GM19035 (cell line): ENCODE measurements around the gene NATD1.
"Not testable (repeated sequence)": the region's sequence is repeated elsewhere in the genome, so short reads cannot be mapped to it uniquely, and the experiment has no call there.

Experiments used
- ATAC-seq: cut with Tn5 transposase; IDR thresholded peaks from one replicate; pipeline ENCODE4 v1.9.1; 2021; ENCODE audit not compliant: unreplicated experiment

NATD1 gene

GRCh38 chr17:21194226-21194625 lies 59.0 kb downstream of the NATD1 start:
- no peak for ATAC-seq

- no peak for ATAC-seq
Measured at GRCh38 chr17:21193031-21193430, 60.2 kb downstream of the NATD1 start.

GRCh38 chr17:21192414-21192813 lies 60.8 kb downstream of the NATD1 start:
- ATAC-seq = not testable (repeated sequence)

GRCh38 chr17:21191698-21192097 lies 61.5 kb downstream of the NATD1 start:
- ATAC-seq = no peak

GRCh38 chr17:21190078-21190477 lies 63.1 kb downstream of the NATD1 start:
- ATAC-seq = no peak

- ATAC-seq = no peak
Measured at GRCh38 chr17:21189361-21189760, 63.8 kb downstream of the NATD1 start.
